AG09309 (cell line): ENCODE results near the gene NMNAT3.

Source experiments
- DNase-seq: peaks from one replicate; pipeline ENCODE4 v3.0.0-alpha.2; 2010; ENCODE audit warnings: low read depth
- H3K4me3 ChIP-seq: 2 replicates; pipeline ENCODE4 v1.5.1; 2011; ENCODE audit warnings: mild to moderate bottlenecking, low read depth, low read length, moderate library complexity; ENCODE audit not compliant: control insufficient read depth
- TF ChIP-seq, protein P1 (sequence below): IDR thresholded peaks from 2 replicates; pipeline ENCODE4 v1.5.1; 2011; ENCODE audit warnings: mild to moderate bottlenecking, low read depth, low read length, inconsistent platforms; ENCODE audit not compliant: insufficient read depth, control insufficient read depth; ENCODE audit errors: missing control alignments

The NMNAT3 gene

DNA sequence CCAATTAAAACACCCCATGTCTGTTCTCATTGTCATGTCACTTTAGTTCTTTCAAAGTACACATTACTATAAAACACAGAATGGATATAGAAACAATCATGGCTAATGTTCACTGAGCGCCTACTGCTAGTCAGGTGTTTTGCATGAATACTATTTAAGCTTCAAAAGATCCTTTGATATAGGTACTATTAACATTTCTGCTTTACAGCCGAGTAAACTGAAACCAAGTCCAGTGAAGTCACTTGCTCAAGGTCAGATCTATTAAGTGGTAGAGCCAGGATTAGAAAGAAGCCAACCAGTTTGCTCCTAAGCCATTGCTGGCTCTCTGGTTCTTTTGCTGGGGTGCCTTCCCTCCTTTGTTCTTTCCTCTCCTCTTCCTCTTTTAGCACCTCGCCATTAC lies 32.4 kb upstream of the NMNAT3 start:
- no peak overlapping the region for H3K4me3 ChIP-seq
- TF ChIP-seq, protein P1, sequence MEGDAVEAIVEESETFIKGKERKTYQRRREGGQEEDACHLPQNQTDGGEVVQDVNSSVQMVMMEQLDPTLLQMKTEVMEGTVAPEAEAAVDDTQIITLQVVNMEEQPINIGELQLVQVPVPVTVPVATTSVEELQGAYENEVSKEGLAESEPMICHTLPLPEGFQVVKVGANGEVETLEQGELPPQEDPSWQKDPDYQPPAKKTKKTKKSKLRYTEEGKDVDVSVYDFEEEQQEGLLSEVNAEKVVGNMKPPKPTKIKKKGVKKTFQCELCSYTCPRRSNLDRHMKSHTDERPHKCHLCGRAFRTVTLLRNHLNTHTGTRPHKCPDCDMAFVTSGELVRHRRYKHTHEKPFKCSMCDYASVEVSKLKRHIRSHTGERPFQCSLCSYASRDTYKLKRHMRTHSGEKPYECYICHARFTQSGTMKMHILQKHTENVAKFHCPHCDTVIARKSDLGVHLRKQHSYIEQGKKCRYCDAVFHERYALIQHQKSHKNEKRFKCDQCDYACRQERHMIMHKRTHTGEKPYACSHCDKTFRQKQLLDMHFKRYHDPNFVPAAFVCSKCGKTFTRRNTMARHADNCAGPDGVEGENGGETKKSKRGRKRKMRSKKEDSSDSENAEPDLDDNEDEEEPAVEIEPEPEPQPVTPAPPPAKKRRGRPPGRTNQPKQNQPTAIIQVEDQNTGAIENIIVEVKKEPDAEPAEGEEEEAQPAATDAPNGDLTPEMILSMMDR: no peak

DNA sequence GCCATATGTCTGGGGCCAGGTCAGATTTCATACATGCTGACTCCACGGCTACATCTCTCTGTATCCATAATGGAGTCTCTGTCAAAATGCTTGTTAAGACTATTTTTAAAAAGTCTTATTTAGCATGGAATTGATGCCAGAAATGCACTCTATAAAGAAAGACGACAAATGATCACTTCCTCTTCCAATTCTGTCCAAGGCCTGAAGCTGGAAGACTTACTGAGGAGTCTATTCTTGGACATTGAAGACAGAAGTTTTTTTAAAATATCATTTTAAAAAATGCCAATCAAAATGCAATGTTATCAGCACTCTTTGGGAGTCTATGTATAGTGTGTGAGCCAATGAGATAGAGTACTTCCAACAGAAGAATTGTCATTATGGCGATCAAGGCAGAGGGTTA lies 27.9 kb upstream of the NMNAT3 start:
- DNase-seq: no peak
- H3K4me3 ChIP-seq: no peak overlapping the region
- TF ChIP-seq, protein P1: no peak

More for the DNA sequence above, 32.4 kb upstream of the NMNAT3 start:
- no peak for DNase-seq

DNA sequence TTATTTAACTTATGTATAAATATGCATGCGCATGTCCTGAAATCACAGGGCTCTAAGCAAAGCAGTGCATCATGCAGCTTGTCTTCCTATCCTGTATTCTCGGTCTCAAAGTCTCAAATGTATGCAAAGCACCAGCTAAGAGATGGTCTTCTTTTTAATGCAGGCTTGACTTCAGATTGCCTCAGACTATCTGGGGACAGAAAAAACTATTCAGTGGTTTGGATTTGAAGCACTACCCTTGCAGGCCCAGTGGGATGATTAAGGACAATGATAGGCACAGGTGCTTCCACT lies 18.5 kb upstream of the NMNAT3 start:
- no peak overlapping the region for H3K4me3 ChIP-seq
- no peak for DNase-seq
- TF ChIP-seq, protein P1: no peak

DNA sequence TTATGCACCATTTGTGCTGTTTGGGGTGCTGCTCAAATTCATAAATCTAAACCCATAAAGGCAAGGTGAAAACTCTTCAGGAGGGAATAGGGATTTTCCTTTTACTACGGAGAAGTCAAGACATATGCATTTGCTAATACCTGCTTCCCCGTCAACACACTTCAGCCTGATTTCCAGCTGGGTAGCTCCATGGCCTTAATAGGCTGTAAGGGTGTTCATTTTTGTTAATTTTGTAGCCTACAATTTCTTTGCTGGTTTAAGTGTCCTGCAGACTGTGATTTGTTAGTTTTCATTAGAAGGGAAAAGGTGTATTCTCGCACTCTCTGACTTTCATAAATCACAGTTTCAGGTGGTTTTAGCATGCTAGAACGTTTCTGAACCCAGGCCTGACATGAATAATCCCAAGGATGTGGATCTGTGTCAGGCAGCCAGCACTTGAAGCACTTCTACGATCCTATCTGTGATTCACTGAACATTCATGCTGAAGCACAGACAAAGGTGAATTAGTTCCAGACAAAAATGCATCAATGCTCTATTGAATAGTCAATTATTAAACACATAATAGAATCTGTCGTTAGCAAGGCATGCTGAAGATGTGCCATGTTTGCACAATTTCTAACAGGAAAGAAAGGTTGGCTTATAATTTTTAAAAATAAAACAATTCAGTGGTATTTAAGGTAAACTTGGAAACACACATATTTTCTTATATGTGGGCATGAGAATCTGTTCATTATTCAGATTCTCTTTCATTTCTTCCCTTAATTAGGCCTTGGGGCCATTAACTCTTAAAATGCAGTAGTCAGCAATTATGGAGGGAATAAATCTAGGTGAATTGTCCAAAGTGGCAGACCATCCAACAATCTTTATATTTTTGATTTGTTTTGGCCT lies 17.9 kb upstream of the NMNAT3 start:
- TF ChIP-seq, protein P1: no peak
- DNase-seq: no peak

DNA sequence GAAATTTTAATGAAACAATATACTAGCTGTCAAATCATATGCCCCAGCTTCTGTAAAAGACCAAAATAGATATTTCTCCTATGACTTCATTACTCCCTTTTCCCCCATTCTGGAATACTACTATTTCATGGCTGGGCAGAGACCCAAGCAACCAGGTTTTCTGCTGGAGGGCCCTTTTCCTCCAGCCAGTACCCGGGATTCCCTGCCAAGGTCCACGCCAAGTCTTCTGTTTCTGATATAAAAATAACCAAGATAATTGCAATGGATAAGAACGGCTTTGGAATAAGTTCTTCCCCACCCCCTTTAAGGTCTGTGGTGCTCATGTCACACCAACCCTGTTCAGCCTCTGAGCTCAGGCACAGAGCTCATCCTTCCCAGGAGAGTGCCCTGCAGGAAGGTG lies 17.2 kb upstream of the NMNAT3 start:
- H3K4me3 ChIP-seq: no peak overlapping the region
- DNase-seq: no peak
- TF ChIP-seq, protein P1: no peak

More for the DNA sequence above, 17.9 kb upstream of the NMNAT3 start:
- no peak overlapping the region for H3K4me3 ChIP-seq

DNA sequence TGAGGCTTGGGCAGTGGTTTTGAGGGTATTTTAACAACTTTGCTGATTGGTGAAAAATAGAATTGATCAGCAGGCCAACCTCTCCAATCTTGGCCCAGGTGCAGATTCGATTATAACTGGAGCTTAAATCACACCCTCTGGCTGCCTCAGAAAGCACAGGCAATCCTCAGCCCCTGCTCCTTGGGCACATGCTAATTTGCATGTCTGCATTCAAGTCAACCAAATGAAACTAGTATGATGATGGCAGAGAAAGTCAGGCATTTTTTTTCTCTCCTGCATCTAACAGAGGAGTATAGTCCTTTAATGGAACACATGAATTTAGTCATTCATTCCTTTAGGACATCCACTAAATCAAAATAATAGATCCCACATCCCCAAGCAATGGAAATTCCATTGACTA lies 16.8 kb upstream of the NMNAT3 start:
- DNase-seq: no peak
- TF ChIP-seq, protein P1: no peak
- no peak overlapping the region for H3K4me3 ChIP-seq
